Mucosa of descending colon (tissue), 3 donors: ENCODE measurements around the gene CRYAB. TPM values are rescaled to one million over a fixed set of nuclear protein-coding genes. Genes with fewer than 3 reads are reported as not detected.
"Not testable (repeated sequence)": the region's sequence is repeated elsewhere in the genome, so short reads cannot be mapped to it uniquely, and the experiment has no call there.

Experiments
- ATAC-seq: fragments of 200-7000 bp; cut with Tn5 transposase; one replicate; pipeline ENCODE4 v1.9.1; 2020; ENCODE audit warnings: mild to moderate bottlenecking, moderate library complexity
- DNase-seq, 3 donors: peaks; one replicate each; pipeline ENCODE4 v3.0.0-alpha.2; 2020
- H3K36me3 ChIP-seq: fragments of 200-600 bp; one replicate; pipeline ENCODE4 v1.8.0; 2021; ENCODE audit warnings: low read depth, mild to moderate bottlenecking
- H3K4me1 ChIP-seq: fragments of 200-600 bp; one replicate; pipeline ENCODE4 v1.8.0; 2021; ENCODE audit warnings: low read depth, mild to moderate bottlenecking
- H3K4me3 ChIP-seq: fragments of 200-600 bp; one replicate; pipeline ENCODE4 v1.8.0; 2021; ENCODE audit warnings: mild to moderate bottlenecking
- H3K9me3 ChIP-seq: fragments of 200-600 bp; one replicate; pipeline ENCODE4 v1.8.0; 2021; ENCODE audit warnings: mild to moderate bottlenecking
- intact Hi-C, 2 donors: fragments of 100-400 bp; cut with DNase I in 1 of 2; cut with micrococcal nuclease in 1 of 2; formaldehyde crosslinking; loops; one replicate each; pipeline versions ENCODE4 v1.11.0 to v1.11.1; 2022; cut with DNase I, micrococcal nuclease
- total RNA-seq, 3 donors: library from RNA; stranded (reverse); fragmentation: NEBNext Ultra II Directional in 2 of 3; extraction: Animal tissue kit (Norgen Biotek cat#: 25700) in 2 of 3; gene quantifications; one replicate each; pipeline versions ENCODE4 v1.2.1 to v1.2.4, GENCODE V29; 2021 to 2023
- TF ChIP-seq, protein P1 (sequence below): fragments of 200-600 bp; IDR thresholded peaks from one replicate; pipeline ENCODE4 v1.8.0; 2022; ENCODE audit warnings: antibody characterized with exemption, mild to moderate bottlenecking
- donor health status: DM: no; HTN: no; CAD: no; lungs with moderate emphysema.
- donor health status: DM: no; HTN: no; CAD: no.
- donor health status: DM: no; HTN: yes; CAD: no.

Gene CRYAB
- total RNA-seq, 3 donors from 2014 or later = 13.8 to 331 (median 30.7) TPM

DNA sequence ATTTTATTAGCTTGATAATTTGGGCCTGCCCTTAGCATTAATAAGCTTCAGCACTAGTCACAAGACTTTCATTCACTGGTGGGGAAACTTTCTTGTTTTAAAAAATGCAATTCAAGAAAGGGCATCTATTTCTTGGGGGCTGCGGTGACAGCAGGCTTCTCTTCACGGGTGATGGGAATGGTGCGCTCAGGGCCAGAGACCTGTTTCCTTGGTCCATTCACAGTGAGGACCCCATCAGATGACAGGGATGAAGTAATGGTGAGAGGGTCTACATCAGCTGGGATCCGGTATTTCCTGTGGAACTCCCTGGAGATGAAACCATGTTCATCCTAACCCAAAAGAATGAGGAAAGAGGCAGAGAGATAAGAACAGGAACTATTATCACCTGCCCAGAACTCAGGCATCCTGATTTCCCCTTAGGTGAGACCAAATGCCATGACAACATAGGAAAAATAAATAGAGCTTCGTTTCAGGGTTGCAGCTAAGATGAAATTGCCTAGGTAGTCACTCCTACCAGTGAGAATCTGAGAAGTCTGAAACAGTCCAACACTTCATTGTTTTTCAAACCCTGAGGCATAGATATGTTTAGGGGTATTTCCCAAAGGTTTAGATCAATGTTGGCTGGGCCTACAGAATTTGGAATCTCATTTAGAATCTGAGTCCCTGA, 2.8 kb downstream of the CRYAB start:
- intact Hi-C loops = no loop called here
- DNase-seq = no peak

DNA sequence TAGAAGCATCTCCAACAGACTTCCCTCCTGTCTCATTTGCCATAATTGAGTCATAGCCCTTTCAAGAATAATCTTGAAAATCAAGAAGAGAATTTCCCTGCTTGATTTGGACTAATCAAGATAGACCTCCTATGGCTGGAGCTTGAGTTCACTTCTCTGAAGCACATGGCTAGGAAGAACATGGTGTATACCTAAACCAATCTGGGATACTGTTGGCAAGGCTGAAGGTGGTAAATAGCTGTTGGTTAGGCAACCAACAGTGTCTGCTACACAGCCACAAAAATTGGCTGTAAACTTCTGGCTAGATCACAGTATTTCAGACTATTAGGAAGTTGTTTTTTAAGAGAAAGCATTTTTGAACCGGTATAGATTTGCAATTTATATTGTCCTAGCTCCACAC, 4.9 kb downstream of the CRYAB start:
- intact Hi-C loops = no loop called here
- TF ChIP-seq, protein P1, sequence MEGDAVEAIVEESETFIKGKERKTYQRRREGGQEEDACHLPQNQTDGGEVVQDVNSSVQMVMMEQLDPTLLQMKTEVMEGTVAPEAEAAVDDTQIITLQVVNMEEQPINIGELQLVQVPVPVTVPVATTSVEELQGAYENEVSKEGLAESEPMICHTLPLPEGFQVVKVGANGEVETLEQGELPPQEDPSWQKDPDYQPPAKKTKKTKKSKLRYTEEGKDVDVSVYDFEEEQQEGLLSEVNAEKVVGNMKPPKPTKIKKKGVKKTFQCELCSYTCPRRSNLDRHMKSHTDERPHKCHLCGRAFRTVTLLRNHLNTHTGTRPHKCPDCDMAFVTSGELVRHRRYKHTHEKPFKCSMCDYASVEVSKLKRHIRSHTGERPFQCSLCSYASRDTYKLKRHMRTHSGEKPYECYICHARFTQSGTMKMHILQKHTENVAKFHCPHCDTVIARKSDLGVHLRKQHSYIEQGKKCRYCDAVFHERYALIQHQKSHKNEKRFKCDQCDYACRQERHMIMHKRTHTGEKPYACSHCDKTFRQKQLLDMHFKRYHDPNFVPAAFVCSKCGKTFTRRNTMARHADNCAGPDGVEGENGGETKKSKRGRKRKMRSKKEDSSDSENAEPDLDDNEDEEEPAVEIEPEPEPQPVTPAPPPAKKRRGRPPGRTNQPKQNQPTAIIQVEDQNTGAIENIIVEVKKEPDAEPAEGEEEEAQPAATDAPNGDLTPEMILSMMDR = no peak
- Histone ChIP-seq H3K4me3 (no peak overlapping the region), H3K36me3 (no peaks in the 10 kb centered on the region), H3K4me1 (no peaks in the 10 kb centered on the region), H3K9me3 (no peaks in the 10 kb centered on the region)
- DNase-seq = no peak
- ATAC-seq = no peak

More for the DNA sequence above, 2.8 kb downstream of the CRYAB start:
- no peaks in the 10 kb centered on the region for H3K9me3 ChIP-seq
- no peak overlapping the region for H3K4me3 ChIP-seq
- TF ChIP-seq, protein P1 = no peak
- ATAC-seq = no peak
- no peaks in the 10 kb centered on the region for H3K36me3 ChIP-seq
- H3K4me1 ChIP-seq = no peaks in the 10 kb centered on the region

DNA sequence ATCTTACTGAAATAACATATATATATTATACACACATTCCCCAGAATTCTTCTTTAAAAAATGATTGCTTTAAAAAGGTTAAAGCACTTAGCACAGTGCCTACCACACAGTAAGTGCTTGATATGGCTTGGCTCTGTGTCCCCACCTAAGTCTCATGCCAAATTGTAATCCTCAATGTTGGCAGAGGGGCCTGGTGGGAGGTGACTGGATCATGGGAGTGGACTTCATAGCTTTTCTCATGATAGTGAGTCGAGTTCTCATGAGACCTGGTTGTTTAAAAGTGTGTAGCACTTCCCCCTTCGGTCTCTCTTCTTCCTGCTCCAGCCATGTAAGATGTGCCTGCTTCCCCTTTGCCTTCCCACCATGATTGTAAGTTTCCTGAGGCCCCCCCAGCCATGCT, 6.2 kb downstream of the CRYAB start:
- no peaks in the 10 kb centered on the region for H3K36me3 ChIP-seq
- DNase-seq (no peak), ATAC-seq (no peak)
- intact Hi-C loops = no loop called here
- no peaks in the 10 kb centered on the region for H3K4me1 ChIP-seq
- no peaks in the 10 kb centered on the region for H3K9me3 ChIP-seq
- H3K4me3 ChIP-seq = no peak overlapping the region
- TF ChIP-seq, protein P1 = no peak

DNA sequence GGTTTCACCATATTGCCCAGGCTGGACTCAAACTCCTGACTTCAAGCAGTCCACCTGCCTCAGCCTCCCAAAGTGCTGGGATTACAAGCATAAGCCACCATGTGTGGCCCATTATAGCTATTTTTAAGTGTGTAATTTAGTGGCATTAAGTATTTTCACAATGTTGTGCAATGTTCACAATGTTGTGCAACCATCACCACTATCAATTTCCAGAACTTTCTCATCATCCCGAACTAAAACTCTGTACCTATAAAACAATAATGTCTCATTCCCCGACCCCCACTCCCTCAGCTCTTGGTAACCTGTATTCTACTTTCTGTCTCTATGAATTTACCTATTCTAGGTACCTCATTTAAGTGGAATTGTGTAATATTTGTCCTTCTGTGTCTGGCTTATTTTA, 24.7 kb downstream of the CRYAB start:
- no peak for DNase-seq
- intact Hi-C loops = no loop called here
- H3K4me3 ChIP-seq = no peak overlapping the region
- H3K9me3 ChIP-seq = no peaks in the 10 kb centered on the region
- TF ChIP-seq, protein P1 = no peak
- H3K4me1 ChIP-seq = no peaks in the 10 kb centered on the region
- H3K36me3 ChIP-seq = no peaks in the 10 kb centered on the region
- no peak for ATAC-seq

DNA sequence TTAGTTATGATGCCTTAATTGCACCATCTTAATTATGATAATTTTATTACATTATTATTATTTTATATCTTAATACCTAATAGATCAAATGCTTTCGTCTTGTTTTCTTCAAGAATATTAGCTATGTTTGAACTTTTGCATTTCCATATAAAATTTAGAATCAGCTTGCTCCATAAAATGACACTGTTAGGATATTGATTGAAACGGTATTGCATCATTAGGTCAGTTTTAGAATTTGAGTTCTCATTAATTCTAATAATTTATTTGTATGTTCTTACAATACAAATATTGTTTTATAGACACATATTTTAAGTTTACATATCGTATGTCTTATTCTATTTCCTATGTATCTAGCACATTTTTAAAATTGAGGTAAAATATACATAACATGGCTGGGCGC, 25.5 kb downstream of the CRYAB start:
- intact Hi-C loops = no loop called here
- TF ChIP-seq, protein P1 = no peak
- ATAC-seq (no peak), DNase-seq (no peak)
- H3K4me3 ChIP-seq = no peak overlapping the region
- no peaks in the 10 kb centered on the region for H3K36me3 ChIP-seq
- H3K9me3 ChIP-seq = no peaks in the 10 kb centered on the region
- H3K4me1 ChIP-seq = no peaks in the 10 kb centered on the region

DNA sequence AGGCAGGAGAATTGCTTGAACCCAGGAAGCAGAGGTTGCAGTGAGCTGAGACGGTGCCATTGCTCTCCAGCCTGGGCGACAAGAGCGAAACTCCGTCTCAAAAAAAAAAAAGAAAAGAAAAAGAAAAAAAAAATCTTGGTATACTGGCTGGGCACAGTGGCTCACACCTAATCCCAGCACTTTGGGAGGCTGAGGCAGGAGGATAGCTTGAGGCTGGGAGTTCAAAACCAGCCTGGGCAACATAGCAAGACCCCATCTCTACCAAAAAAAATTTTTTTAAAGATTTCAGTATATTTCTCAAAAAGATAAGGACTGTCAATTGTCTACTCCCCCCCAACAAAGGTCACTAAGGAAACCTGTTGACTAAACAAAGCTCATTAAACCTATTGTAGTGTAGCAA, 26.5 kb downstream of the CRYAB start:
- H3K4me3 ChIP-seq, H3K4me1 ChIP-seq, H3K36me3 ChIP-seq, DNase-seq, intact Hi-C loops, ATAC-seq, H3K9me3 ChIP-seq: not testable (repeated sequence)
